GM18951 (cell line): Measurements from ENCODE around the gene SRMS.

Source experiments
- POLR2A ChIP-seq: IDR thresholded peaks from 4 replicates; pipeline ENCODE4 v1.6.1; 2011; ENCODE audit warnings: mild to moderate bottlenecking; ENCODE audit not compliant: insufficient read length, insufficient read depth; ENCODE audit errors: extremely low read depth
- in situ Hi-C: fragments of 300-500 bp; cut with MboI; formaldehyde crosslinking; loops from one replicate; pipeline ENCODE4 v1.12.0; 2022; ENCODE audit warnings: low sequenced_read_pairs, mixed read lengths, inconsistent platforms; ENCODE audit not compliant: unreplicated experiment

Gene SRMS

DNA sequence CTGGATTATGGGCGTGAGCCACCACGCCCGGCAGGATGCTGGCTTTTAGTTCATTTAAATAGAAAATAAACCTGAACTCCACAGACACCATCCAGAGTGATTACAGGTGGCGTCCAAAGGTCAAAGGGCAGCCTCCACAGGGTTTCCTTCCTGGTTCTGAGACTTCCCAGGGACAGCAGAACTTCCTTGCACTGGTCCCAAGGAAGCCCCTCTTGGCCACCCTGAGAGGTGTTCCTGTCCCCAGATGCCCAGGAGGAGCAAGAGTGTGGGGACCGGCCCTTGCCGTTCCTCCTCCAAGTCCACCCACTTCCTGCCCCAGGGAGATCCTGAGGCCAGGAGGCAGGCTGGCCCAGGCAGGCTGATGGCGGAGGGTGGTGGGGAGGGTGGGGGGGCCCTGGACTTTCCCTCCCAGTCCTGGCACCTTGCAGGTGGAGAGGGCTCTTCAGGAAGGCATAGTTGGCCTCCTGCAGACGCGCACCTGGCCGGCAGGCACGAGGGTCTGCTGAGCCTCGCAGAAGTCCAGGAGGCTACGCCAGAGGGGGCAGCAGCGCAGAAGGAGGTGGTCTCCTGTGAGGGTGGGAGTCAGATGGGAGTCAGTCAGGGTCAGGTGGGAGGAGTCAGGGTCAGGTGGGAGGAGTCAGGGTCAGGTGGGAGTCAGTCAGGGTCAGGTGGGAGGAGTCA lies 11.4 kb upstream of the SRMS start:
- in situ Hi-C loops: no loop called here
- no peak for TF ChIP-seq POLR2A

DNA sequence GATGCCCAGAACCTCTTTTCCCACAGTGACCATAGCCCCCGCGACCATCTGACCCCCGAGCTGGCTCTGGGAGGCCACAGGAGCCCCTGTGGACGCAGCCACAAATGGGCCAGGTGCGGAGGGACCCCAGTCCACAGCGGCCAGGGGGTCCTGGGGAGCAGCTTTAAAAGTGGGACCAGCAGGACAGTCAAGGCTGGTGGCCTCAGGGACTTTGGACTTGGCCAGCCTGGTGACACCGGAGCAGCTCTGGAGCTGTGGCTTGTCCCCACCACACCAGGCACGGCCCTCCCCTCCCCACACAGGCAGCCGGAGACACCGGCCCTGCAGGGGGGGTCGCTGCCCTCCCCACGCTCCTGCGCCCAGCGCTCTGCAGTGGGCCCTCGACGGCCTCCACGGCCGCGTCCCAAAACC lies 9.9 kb upstream of the SRMS start:
- TF ChIP-seq POLR2A: no peak

DNA sequence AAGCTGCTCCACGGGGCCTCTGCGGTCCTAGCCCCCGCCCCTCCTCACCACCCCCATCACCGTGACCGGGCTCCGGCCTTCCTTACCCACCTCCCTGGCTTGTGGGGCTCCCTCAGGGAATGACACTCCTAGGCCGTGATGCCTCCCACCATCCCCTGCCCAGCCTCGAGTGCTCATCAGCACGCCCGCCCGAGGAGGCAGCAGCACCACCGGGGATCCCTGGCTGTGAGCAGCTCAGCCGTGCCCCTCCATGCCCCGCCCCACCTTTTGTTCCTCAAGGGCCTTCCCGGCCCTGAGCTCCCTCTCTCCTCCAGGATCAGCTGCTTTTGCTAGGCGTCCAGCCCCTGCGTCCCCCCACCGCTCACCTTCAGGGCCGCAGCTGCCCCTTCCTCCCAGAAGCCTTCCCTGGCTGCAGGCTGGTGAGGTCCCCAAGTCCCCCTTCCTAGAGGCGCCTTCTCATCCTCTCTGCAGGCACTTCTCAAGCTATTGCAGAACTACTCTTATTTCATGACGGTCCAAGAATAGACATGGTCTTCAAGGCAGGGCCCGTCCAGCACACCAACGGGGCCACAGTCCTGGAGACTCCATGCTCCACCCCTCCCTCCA lies 9.4 kb upstream of the SRMS start:
- no peak for TF ChIP-seq POLR2A
- in situ Hi-C loops: no loop called here

More for the DNA sequence above, 9.9 kb upstream of the SRMS start:
- in situ Hi-C loops: no loop called here

DNA sequence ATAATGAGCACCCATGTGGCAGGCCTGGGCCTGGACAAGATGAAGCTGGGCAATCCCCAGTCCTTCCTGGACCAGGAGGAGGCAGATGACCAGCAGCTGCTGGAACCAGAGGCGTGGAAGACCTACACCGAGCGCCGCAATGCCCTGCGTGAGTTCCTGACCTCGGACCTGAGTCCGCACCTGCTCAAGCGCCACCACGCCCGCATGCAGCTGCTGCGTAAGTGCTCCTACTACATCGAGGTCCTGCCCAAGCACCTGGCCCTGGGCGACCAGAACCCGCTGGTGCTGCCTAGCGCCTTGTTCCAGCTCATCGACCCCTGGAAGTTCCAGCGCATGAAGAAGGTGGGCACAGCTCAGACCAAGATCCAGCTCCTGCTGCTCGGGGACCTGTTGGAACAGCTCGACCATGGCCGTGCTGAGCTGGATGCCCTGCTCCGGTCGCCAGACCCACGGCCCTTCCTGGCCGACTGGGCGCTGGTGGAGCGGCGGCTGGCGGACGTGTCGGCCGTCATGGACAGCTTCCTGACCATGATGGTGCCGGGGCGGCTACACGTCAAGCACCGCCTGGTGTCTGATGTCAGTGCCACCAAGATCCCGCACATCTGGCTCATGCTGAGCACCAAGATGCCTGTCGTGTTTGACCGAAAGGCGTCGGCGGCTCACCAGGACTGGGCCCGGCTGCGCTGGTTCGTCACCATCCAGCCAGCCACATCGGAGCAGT lies 8.3 kb upstream of the SRMS start:
- TF ChIP-seq POLR2A: no peak
- in situ Hi-C loops: no loop called here

DNA sequence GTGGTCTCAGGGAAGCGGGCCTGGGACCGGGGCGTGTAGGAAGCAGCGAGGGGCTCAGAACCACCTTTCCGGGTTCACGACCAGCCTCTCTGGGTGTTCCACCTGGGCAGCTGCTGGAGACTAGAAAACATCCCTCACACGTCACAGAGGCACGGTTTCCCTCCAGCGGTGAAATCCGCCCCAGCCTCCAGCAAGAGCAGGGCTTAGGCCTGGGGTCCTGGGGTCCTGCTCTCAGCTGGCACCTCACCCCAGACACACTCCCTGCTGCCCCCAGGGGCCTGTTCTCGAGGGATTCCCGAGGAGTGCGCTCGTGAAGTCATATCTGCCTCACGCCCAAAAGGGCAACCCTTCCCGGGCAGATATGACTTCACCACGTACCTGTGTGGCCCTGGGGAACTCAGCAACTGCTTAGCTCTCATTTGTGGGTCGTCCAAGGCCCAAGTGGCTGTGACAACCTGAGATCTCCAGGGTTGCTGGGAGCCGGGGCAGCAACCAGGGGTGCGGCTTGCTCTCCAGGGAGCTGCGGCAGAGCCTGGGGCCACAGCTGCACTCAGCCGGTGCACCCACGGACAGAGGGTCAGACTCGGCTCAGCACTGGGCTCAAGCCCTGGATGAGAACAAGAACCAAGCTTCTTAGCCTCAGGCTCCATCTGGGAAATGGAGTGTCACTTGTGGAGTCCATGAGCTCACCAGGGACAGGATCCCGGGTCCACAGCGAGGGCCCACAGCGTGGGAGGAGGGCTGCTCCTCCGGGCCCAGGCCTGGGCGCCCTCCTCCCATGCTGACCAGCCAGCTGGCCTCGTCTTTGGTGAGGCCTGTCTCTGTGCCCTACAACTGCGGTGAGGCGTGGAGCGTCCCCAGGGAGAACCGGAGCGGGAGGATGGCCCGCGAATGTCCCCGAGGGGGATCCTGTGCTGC lies 7.1 kb upstream of the SRMS start:
- in situ Hi-C loops: no loop called here
- no peak for TF ChIP-seq POLR2A

DNA sequence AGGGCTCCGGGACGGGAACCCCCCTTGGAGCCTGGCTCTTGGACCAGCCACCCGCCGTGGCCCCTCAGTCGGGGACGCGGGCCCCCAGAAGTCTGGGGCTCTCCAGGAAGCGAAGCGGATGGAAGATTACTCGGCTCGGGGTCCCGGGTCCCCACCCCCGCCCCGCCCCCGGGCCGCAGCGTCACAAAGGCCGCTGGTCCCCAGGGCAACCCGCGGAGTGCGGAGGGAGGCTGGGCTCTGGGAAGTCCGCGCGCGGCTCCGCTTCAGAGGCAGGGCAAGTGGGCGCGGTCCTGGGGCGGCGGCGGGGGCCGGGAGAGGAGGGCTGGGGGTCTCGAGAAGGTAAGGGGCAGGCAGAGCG lies 6.4 kb upstream of the SRMS start, which contains the start of gene FNDC11:
Gene FNDC11, plus strand, starts transcription at position 227 of the 358 bp plus-strand sequence. CDS start 1,505 bp downstream, outside the sequence.
- in situ Hi-C loops: no loop called here

DNA sequence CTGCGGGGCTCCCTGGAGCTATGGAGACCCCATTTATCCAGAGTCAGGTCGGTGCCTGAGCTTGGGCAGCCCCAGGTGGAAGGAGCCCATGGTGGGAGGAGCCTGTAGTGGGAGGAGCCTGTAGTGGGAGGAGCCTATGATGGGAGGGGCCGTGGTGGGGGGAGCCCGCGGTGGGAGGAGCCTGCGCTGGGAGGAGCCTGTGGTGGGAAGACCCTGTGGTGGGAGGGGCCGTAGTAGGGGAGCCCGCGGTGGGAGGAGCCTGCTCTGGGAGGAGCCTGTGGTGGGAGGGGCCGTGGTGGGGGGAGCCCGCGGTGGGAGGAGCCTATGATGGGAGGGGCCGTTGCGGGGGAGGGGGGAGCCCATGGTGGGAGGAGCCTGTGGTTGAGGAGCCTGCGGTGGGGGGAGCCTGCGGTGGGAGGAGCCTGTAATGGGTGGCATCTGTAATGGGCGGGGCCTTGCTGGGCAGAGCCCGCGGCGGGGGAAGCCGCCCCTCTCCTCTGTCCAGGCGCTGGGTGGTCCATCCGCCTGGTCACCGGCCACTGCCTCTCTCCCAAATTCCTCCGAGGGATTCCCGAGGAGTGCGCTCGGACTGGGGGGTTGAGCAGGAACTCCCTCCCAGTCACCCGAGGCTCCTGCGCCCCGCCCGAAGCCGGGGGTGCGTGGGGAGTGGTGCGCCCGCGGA lies 5.8 kb upstream of the SRMS start:
- TF ChIP-seq POLR2A: peak; percentile 43
- in situ Hi-C loops: no loop called here

More for the DNA sequence above, 6.4 kb upstream of the SRMS start, which contains the start of gene FNDC11:
- no peak for TF ChIP-seq POLR2A

DNA sequence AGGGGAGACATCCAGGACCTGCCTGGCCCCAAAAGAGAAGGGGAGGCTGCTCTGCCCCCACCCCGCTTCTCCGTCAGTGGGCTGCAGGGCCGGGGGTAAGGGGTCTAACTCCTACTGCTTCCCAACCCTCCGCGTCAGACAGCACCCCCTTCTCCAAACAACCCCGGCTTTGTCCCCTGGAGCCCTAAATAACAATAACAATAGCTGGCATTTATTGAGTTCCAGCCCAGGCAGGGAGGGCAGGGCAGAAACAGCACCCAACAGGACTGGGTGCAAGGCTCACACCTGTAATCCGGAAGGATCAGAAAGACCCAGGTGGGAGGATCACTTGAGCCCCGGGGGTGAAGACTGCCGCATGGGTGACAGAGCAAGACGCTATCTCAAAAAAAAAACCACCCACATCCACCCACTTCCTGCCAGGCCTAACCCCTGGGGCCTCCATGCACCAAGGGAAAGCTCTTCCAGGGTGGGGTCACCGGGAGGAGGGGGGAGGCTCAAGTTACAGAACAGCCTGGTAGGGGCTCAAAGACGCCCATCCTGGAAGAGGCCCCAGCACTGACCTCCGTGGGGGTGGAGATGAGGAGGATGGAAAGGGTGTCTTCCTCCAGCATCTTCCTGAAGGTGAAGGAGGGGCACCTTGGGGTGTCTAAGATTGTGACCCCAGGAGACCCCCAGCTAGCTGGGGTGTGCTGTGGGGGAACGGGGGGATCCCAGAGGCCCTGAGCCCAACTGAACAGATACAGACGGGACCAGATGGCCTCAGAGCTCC lies 5.1 kb upstream of the SRMS start:
- no peak for TF ChIP-seq POLR2A
- in situ Hi-C loops: no loop called here

DNA sequence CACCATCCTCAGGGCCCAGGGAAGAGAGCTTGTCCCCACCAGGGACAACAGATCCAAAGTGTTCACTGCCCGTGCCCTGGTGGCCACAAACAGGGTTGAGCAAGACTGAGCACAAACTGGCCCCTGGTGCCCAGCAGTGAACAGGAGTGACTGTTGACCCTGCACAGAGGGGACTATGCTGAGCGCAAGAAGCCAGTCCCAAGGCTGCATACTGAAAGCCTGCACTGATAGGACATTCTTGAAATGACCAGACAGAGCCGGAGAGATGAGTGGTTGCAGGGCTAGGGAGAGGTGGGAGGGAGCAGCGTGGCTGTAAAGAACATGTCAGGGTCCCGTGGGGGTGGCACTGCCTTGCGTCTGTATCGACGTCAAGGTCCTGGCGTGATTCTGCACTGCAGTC lies 3.5 kb upstream of the SRMS start:
- in situ Hi-C loops: no loop called here
- TF ChIP-seq POLR2A: no peak

DNA sequence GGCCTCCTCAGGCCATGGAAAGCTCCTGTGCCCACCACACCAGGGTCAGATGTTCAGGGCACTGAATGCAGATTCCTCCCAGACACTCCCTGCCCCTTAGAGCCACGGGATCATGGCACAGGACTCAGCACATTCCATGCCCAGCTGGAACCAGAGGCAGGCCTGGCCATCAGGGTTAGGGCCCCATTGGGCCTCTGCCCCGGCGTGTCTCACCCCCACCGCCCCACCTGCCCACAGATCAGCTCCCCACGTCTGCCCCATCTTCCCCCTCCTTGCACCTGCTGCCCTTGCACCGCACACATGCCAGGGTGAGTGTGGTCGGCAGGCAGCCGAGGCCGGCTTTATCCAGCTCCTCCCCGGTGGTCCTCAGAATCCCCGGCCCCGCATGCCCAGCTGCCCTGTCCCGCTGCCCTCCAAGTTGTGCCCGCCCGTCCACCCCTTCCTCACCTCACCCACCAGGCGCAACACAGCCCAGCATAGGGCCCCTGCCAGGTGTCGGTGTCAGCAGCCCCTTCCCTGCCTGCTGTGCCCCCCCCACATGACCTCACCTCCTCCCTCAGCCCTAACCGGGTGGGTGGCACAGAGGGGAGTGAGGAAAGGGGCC lies 2.2 kb upstream of the SRMS start:
- in situ Hi-C loops: no loop called here
- no peak for TF ChIP-seq POLR2A

DNA sequence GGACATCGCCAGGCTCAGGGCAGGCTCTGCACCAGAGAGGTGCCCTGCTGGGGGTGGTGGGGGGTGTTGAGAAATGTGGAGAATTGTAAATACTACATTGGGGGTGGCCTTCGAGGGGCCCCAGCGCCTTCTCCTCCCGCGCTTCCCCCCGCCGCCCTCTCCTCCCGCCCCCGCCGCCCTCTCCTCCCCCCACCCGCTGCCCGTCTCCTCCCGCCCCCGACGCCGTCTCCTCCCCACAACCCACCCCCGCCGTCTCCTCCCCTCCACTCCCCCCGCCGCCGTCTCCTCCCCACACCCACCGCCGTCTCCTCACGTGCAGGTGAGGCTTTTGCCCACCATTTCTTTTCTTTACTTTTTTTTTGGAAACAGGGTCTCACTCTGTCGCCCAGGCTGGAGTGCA lies 1.5 kb upstream of the SRMS start:
- no peak for TF ChIP-seq POLR2A
- in situ Hi-C loops: no loop called here
